OCI-LY3 (cell line): ENCODE results near the gene CMTM4.

Experiments
- EZH2phosphoT487 ChIP-seq: fragments of 200-600 bp; shearing (Covaris generic); IDR thresholded peaks from 2 replicates; pipeline ENCODE4 v1.6.1; 2018; ENCODE audit warnings: antibody characterized with exemption, mixed run types, low read depth
- TF ChIP-seq, protein P1 (sequence below): fragments of 200-600, 300-600 bp; sonication (generic); IDR thresholded peaks from 2 replicates; pipeline ENCODE4 v1.5.1; 2014; ENCODE audit warnings: antibody characterized with exemption, low read length, low read depth

DNA sequence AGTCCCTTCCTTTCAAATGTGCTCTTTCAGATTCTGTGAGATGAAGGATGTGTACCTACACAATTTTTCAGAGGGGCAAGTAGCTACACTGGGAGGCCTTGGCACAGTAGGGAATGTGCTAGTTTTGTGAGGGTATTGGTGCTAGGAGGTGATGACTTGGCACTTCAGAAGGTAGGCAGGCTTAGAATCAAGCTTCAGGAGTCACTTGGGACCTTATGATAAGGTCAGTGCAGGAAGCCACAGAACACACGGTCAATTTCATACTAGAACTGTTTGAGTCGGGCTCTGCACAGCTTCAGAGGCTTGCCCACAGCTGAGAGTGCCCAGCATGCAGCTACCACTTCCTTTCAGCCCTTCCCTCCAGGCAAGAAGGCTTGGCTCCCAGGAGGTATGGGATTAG lies 124.2 kb downstream of the CMTM4 start:
- TF ChIP-seq, protein P1, sequence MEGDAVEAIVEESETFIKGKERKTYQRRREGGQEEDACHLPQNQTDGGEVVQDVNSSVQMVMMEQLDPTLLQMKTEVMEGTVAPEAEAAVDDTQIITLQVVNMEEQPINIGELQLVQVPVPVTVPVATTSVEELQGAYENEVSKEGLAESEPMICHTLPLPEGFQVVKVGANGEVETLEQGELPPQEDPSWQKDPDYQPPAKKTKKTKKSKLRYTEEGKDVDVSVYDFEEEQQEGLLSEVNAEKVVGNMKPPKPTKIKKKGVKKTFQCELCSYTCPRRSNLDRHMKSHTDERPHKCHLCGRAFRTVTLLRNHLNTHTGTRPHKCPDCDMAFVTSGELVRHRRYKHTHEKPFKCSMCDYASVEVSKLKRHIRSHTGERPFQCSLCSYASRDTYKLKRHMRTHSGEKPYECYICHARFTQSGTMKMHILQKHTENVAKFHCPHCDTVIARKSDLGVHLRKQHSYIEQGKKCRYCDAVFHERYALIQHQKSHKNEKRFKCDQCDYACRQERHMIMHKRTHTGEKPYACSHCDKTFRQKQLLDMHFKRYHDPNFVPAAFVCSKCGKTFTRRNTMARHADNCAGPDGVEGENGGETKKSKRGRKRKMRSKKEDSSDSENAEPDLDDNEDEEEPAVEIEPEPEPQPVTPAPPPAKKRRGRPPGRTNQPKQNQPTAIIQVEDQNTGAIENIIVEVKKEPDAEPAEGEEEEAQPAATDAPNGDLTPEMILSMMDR, result no peak
- TF ChIP-seq EZH2phosphoT487, result no peak
